Hepatocyte (in vitro differentiated cells): ENCODE data around the gene AP5Z1.

Source experiments
- CTCF ChIP-seq: fragments of 200-600 bp; sonication (generic); IDR thresholded peaks from 2 replicates; pipeline ENCODE4 v1.5.1; 2016; ENCODE audit warnings: antibody characterized with exemption, mild to moderate bottlenecking; ENCODE audit not compliant: poor library complexity
- EZH2phosphoT487 ChIP-seq: fragments of 200-600 bp; sonication (generic); IDR thresholded peaks from one replicate; pipeline ENCODE4 v1.6.1; 2018; ENCODE audit warnings: antibody characterized with exemption, mild to moderate bottlenecking, low read depth, moderate library complexity; ENCODE audit not compliant: unreplicated experiment, severe bottlenecking

DNA sequence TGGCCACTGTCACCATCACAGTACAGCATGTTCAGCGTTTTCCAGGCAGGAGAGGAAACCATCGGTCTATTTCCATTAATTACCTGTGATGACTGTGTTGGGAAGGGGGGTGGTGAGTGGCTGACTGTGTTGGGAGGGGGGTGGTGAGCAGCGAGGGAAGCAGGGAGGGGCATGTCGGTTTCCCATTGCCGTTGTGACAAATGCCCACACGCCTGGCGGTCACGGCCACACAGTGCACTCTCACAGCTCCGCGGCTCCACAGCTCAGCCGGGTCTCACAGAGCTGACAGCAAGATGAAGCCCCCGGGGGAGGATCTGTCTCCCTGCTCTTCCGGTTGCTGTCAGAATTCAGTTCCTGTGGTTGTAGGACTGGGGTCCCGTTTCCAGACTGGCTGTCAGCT lies 39.0 kb downstream of the AP5Z1 start:
- no peak for TF ChIP-seq EZH2phosphoT487
- TF ChIP-seq CTCF, result no peak
